AG10803 (cell line): ENCODE data around the gene METRNL.
"Not testable (repeated sequence)": the region's sequence is repeated elsewhere in the genome, so short reads cannot be mapped to it uniquely, and the experiment has no call there.

Experiments
- DNase-seq: peaks from one replicate; pipeline ENCODE4 v3.0.0; 2010; ENCODE audit warnings: low read depth
- H3K4me3 ChIP-seq: 2 replicates; pipeline ENCODE4 v1.5.1; 2011; ENCODE audit warnings: mild to moderate bottlenecking, low read length, control low read depth
- TF ChIP-seq, protein P1 (sequence below): conservative IDR thresholded peaks from 2 replicates; pipeline ENCODE4 v1.5.1; 2011; ENCODE audit warnings: mild to moderate bottlenecking, low read length, control low read depth, inconsistent platforms

Gene METRNL

DNA sequence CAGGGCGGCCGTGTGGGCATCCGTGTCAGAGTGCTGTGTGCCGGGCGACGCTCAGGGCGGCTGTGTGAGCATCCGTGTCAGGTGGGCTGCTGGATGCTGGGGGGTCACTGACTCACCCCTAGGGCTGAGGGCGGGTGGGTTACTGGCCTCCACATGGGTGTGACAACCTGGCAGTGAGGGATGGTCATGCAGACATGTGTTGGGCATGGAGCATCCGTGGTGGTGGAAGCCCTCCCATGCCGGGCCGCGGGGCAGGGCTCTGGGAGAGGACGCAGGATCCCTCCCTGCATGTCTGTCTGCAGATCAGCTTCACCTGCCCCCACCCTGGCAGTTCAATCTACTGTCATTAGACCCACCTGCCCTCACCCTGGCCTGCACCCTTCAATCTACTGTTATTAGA, 56.3 kb downstream of the METRNL start:
- DNase-seq = no peak
- TF ChIP-seq, protein P1, sequence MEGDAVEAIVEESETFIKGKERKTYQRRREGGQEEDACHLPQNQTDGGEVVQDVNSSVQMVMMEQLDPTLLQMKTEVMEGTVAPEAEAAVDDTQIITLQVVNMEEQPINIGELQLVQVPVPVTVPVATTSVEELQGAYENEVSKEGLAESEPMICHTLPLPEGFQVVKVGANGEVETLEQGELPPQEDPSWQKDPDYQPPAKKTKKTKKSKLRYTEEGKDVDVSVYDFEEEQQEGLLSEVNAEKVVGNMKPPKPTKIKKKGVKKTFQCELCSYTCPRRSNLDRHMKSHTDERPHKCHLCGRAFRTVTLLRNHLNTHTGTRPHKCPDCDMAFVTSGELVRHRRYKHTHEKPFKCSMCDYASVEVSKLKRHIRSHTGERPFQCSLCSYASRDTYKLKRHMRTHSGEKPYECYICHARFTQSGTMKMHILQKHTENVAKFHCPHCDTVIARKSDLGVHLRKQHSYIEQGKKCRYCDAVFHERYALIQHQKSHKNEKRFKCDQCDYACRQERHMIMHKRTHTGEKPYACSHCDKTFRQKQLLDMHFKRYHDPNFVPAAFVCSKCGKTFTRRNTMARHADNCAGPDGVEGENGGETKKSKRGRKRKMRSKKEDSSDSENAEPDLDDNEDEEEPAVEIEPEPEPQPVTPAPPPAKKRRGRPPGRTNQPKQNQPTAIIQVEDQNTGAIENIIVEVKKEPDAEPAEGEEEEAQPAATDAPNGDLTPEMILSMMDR = no peak
- no peak overlapping the region for H3K4me3 ChIP-seq

DNA sequence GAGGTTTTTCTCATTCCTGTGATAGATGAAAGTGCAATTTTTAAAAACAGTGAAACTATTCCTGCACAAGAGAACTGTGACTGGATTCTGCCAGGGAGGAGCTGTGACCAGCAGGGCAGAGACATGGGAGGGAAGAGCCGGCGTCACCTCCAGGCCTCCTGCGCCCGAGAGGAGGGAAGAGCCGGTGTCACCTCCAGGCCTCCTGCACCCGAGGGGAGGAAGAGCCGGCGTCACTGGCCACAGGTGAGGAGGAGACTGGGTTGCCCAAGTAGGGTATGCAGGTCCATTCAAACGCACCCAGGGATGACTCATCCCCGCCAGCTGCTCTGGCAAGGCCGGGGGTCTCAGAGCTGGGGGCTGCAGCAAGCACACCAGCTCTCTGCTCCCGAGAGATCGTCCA, 56.7 kb downstream of the METRNL start:
- H3K4me3 ChIP-seq = no peak overlapping the region
- TF ChIP-seq, protein P1 = no peak
- DNase-seq = no peak

DNA sequence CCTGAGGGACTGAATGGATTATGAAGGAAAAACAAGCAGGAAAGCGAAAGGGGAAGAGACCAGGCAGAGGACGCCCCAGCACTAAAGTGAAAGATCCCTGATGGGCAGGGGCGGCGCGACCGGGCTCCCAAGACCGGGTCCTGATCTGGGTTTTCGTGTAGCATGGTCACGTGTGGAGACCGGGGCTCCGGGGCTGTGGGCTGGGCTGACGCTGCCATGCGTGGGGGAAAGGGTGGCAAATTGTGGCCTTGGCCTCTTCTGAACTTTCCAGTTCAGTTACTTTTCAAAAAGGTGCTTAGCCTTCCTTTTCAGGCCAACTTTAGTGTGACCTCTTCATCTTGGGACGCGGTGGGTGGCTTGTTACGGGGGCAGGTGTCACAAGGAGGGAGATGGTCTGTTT, 57.5 kb downstream of the METRNL start:
- DNase-seq = no peak
- H3K4me3 ChIP-seq = no peak overlapping the region
- TF ChIP-seq, protein P1 = no peak

DNA sequence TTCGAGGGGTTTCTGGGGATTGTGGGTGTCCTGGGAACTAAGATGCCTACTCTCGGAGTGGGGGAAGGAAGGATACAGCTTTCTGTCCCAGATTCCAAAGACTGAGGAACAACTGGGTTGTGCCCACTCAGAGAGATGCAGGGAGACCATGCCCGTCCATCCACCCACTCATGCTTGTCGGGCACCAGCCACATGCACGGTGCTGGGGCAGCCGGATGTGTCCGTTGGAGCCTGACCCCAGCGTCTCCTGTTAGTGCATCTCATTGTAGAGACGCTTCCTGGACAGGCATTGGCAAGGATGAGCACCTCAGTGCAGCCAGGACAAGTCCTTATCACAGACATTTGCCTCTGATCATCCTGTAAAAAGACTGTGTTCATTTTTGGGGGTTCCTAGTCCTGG, 58.1 kb downstream of the METRNL start:
- H3K4me3 ChIP-seq = no peak overlapping the region
- TF ChIP-seq, protein P1 = no peak
- no peak for DNase-seq

DNA sequence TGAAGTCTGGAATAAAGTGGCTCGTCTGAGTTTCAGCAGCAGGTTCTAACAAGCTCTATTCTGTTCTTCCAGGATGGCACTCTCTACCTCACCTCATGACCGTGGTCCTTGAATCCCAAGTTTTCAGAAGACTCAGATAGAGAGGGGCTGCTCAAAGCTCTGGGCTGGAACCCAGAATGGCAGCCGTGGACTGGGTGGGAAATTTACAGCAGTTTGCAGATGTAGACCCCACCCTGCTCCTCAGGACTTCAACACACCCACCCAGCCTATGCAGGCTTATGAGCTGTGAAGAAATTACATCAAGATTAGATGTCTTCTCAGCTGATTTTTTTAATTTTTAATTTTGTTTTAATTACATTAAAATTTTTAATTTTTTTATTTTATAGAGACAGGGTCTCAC, 59.4 kb downstream of the METRNL start:
- TF ChIP-seq, protein P1 = no peak
- DNase-seq = no peak
- H3K4me3 ChIP-seq = no peak overlapping the region

DNA sequence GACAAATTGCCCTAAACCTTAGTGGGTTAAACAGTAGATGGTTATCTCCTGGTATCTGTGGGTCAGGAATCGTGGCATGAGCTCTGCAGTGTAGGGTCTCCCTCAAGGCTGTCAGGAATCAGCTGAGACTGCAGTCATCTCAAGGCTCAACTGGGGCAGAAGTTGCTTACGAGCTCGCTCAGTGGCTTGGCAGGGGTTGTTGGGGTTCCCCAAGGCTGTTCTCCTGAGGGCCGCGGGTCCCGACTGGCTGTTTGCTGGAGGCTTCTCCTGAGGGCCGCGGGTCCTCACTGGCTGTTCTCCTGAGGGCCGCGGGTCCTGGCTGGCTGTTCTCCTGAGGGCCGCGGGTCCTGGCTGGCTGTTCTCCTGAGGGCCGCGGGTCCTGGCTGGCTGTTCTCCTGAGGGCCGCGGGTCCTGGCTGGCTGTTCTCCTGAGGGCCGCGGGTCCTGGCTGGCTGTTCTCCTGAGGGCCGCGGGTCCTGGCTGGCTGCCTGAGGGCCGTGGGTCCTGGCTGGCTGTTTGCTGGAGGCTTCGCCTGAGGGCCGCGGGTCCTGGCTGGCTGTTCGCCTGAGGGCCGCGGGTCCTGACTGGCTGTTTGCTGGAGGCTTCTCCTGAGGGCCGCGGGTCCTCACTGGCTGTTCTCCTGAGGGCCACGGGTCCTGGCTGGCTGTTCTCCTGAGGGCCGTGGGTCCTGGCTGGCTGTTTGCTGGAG, 60.3 kb downstream of the METRNL start:
- H3K4me3 ChIP-seq = not testable (repeated sequence)

DNA sequence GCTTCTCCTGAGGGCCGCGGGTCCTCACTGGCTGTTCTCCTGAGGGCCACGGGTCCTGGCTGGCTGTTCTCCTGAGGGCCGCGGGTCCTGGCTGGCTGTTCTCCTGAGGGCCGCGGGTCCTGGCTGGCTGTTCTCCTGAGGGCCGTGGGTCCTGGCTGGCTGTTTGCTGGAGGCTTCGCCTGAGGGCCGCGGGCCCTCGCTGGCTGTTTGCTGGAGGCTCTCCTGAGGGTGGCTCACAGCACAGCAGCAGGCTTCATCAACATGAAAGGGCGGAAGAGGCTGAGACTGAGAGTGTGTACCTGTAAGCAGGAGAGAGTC, 60.8 kb downstream of the METRNL start:
- DNase-seq, H3K4me3 ChIP-seq: not testable (repeated sequence)

More for the DNA sequence above, 60.3 kb downstream of the METRNL start:
- not testable (repeated sequence) for DNase-seq

DNA sequence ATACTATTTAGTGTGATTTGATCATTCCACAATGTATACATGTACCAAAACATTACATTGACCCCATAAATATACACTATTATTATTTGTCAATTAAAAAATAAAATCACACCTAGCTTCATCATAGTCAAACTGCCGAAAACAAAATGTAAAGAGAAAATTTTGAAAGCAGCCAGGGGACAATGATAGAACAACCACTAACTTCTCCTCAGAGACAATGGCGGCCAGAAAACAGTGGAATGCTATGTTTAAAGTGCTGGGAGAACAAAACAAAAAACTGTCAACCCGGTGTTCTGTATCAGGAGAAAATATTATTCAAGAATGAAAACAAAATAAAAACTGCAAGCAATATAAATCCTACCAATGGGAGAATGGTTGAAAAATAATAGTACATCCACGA, 63.2 kb downstream of the METRNL start:
- H3K4me3 ChIP-seq = no peak overlapping the region
- TF ChIP-seq, protein P1 = no peak
- no peak for DNase-seq
